IMR-90 (cell line): Measurements from ENCODE around the gene ANKLE2. TPM values are rescaled to one million over a fixed set of nuclear protein-coding genes. Genes with fewer than 3 reads are reported as not detected.
"Not testable (repeated sequence)": the region's sequence is repeated elsewhere in the genome, so short reads cannot be mapped to it uniquely, and the experiment has no call there.

ENCODE experiments used
- ATAC-seq: fragments of 200-7000 bp; cut with Tn5 transposase; 2 replicates; pipeline ENCODE4 v1.9.1; 2020; ENCODE audit warnings: low read depth, mild to moderate bottlenecking, moderate library complexity
- BruUV-seq: library from RNA; stranded (reverse); fragments of 400-500 nt; replicated peaks from 2 replicates; lab custom pipeline; 2021; lab: Mats Ljungman, UMichigan
- CTCF ChIA-PET: fragments of 300-600 bp; formaldehyde crosslinking; extraction: SDS; loops from one replicate; lab custom pipeline; 2021; ENCODE audit warnings: antibody characterized with exemption; lab: Yijun Ruan, JAX
- POLR2A ChIA-PET: fragments of 300-600 bp; sonication (Branson Sonifier 250); formaldehyde crosslinking; loops from one replicate; lab custom pipeline; 2022; ENCODE audit warnings: antibody characterized with exemption; ENCODE audit not compliant: unreplicated experiment; lab: Charles Lee
- DNase-seq: peaks from one replicate; pipeline ENCODE4 v3.0.0; 2013
- H2AFZ ChIP-seq: replicated peaks from 2 replicates; pipeline ENCODE3; 2013; ENCODE audit warnings: low read length, mild to moderate bottlenecking; ENCODE audit not compliant: poor library complexity
- H2AK5ac ChIP-seq: 2 replicates; pipeline ENCODE4 v1.6.1; 2013; ENCODE audit warnings: low read depth, low read length, inconsistent platforms
- H2AK9ac ChIP-seq: replicated peaks from 2 replicates; pipeline ENCODE3; 2013; ENCODE audit warnings: mild to moderate bottlenecking, low read depth, low read length, moderate library complexity; ENCODE audit not compliant: poor library complexity
- H2BK120ac ChIP-seq: 2 replicates; pipeline ENCODE4 v1.6.1; 2013; ENCODE audit warnings: low read depth, low read length, inconsistent platforms
- H2BK15ac ChIP-seq: 3 replicates; pipeline ENCODE4 v1.6.1; 2013; ENCODE audit warnings: low read depth, low read length, inconsistent platforms
- H2BK20ac ChIP-seq: 2 replicates; pipeline ENCODE4 v1.6.1; 2013; ENCODE audit warnings: low read depth, mild to moderate bottlenecking, inconsistent platforms, low read length, moderate library complexity
- H2BK5ac ChIP-seq: 2 replicates; pipeline ENCODE4 v1.6.1; 2013; ENCODE audit warnings: mild to moderate bottlenecking, low read depth, low read length, inconsistent platforms; ENCODE audit not compliant: poor library complexity, severe bottlenecking
- H3K14ac ChIP-seq: replicated peaks from 2 replicates; pipeline ENCODE4 v1.6.1; 2013; ENCODE audit warnings: low read depth, low read length, inconsistent platforms
- H3K18ac ChIP-seq: 2 replicates; pipeline ENCODE4 v1.6.1; 2013; ENCODE audit warnings: low read depth, low read length, control low read depth
- H3K23ac ChIP-seq: 2 replicates; pipeline ENCODE4 v1.6.1; 2013; ENCODE audit warnings: low read depth, low read length, inconsistent platforms
- H3K27ac ChIP-seq: 2 replicates; pipeline ENCODE4 v1.5.1; 2013; ENCODE audit warnings: mild to moderate bottlenecking, control low read depth, low read length; ENCODE audit not compliant: insufficient read depth
- H3K27me3 ChIP-seq: 2 replicates; pipeline ENCODE4 v1.6.1; 2013; ENCODE audit warnings: low read length; ENCODE audit not compliant: control insufficient read depth, insufficient read depth
- H3K36me3 ChIP-seq: 2 replicates; pipeline ENCODE4 v1.6.1; 2013; ENCODE audit warnings: low read length, mixed read lengths; ENCODE audit not compliant: control insufficient read depth, insufficient read depth
- H3K4ac ChIP-seq: 2 replicates; pipeline ENCODE4 v1.6.1; 2013; ENCODE audit warnings: low read depth, low read length, inconsistent platforms
- H3K4me1 ChIP-seq: 2 replicates; pipeline ENCODE4 v1.6.1; 2013; ENCODE audit warnings: low read length, mixed read lengths; ENCODE audit not compliant: control insufficient read depth, insufficient read depth
- H3K4me2 ChIP-seq: 2 replicates; pipeline ENCODE4 v1.6.1; 2013; ENCODE audit warnings: low read depth, mild to moderate bottlenecking, control low read depth, low read length, moderate library complexity
- H3K4me3 ChIP-seq: 2 replicates; pipeline ENCODE4 v1.5.1; 2013; ENCODE audit warnings: low read depth, mild to moderate bottlenecking, control low read depth, low read length, moderate library complexity; ENCODE audit not compliant: insufficient read depth
- H3K56ac ChIP-seq: 2 replicates; pipeline ENCODE4 v1.6.1; 2013; ENCODE audit warnings: low read length, inconsistent platforms; ENCODE audit not compliant: insufficient read depth; ENCODE audit errors: extremely low read depth
- H3K79me1 ChIP-seq, 2 experiments: 2 replicates each; pipeline ENCODE4 v1.6.1; 2013; ENCODE audit warnings: low read length in 2 of 2, inconsistent platforms in 1 of 2, low read depth in 1 of 2
- H3K9ac ChIP-seq: 2 replicates; pipeline ENCODE4 v1.6.1; 2013; ENCODE audit warnings: low read depth, low read length, control low read depth
- H3K9me1 ChIP-seq: 2 replicates; pipeline ENCODE4 v1.6.1; 2013; ENCODE audit warnings: low read length, inconsistent platforms; ENCODE audit not compliant: insufficient read depth
- H3K9me3 ChIP-seq: 2 replicates; pipeline ENCODE4 v1.6.1; 2013; ENCODE audit warnings: low read length; ENCODE audit not compliant: control insufficient read depth, insufficient read depth
- H4K20me1 ChIP-seq: 2 replicates; pipeline ENCODE4 v1.6.1; 2013; ENCODE audit warnings: low read length, inconsistent platforms; ENCODE audit not compliant: insufficient read depth
- H4K5ac ChIP-seq: 2 replicates; pipeline ENCODE4 v1.6.1; 2013; ENCODE audit warnings: mild to moderate bottlenecking, low read depth, low read length, control low read depth
- H4K8ac ChIP-seq, 2 experiments: 2 replicates each; pipeline ENCODE4 v1.6.1; 2013; ENCODE audit warnings: low read depth in 2 of 2, low read length in 2 of 2, control low read depth in 1 of 2, inconsistent platforms in 1 of 2
- H4K91ac ChIP-seq: 2 replicates; pipeline ENCODE4 v1.6.1; 2013; ENCODE audit warnings: low read depth, low read length, inconsistent platforms; ENCODE audit not compliant: insufficient read depth
- WGBS, 2 experiments: methylation state at CpG; one replicate each; pipeline versions ENCODE4 v1.1.5 to v1.1.7; 2013; ENCODE audit warnings: missing lambda C conversion rate in 2 of 2; ENCODE audit not compliant: insufficient read length in 1 of 2; ENCODE audit errors: extremely low coverage in 2 of 2; 5-methylcytosine and 5-hydroxymethylcytosine counted together
- dilution Hi-C: fragments of 300-500 bp; cut with HindIII; formaldehyde crosslinking; loops from one replicate; pipeline ENCODE4 v1.14.3; 2018; ENCODE audit warnings: low sequenced_read_pairs; ENCODE audit not compliant: unreplicated experiment
- in situ Hi-C: fragments of 300-500 bp; cut with MboI; formaldehyde crosslinking; loops from 3 replicates; pipeline ENCODE4 v1.14.3; 2019; ENCODE audit warnings: low sequenced_read_pairs, inconsistent platforms, mixed read lengths
- intact Hi-C: fragments of 100-400 bp; cut with micrococcal nuclease; formaldehyde crosslinking; loops from 2 replicates; pipeline ENCODE4 v1.10.0; 2022
- polyA plus RNA-seq, 3 experiments: library from polyadenylated mRNA; depleted of rRNA; stranded (reverse); fragments of >200 nt; gene quantifications; 2 replicates each; pipeline ENCODE4 v1.2.3, GENCODE V29; 2012; ENCODE audit warnings: low replicate concordance in 1 of 3
- total RNA-seq: library from RNA; depleted of rRNA; stranded (reverse); fragments of >200 nt; gene quantifications from 2 replicates; pipeline ENCODE4 v1.2.3, GENCODE V29; 2012
- TF ChIP-seq, protein P1 (sequence below): conservative IDR thresholded peaks from 2 replicates; pipeline ENCODE4 v1.5.1; 2012; ENCODE audit warnings: mild to moderate bottlenecking, low read depth, low read length, improper control_type of control experiment

Gene ANKLE2
- total and polyA plus RNA-seq, 2 of the 4 experiments (the other 2 are of a cell fraction) = 63.4 to 82.4 TPM

DNA sequence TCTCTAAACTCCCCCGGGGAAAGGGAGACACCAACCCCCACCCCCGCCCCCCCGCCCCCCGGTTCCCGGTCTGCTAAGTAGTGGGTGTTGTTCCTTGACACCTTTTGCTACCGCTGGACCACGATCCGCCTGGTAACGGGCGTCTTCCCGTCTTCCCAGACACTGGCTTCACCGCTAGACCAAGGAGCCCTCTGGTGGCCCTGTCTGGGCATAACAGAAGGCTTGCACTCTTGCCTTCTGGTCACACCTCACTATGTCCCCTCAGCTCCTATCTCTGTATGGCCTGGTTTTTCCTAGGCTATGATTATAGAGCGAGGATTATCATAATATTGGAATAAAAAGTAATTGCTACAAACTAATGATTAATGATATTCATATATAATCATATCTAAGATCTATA is 47.8 kb upstream of the ANKLE2 start:
- H3K27me3 ChIP-seq, H2BK5ac ChIP-seq, H4K91ac ChIP-seq, H4K8ac ChIP-seq, H3K9me3 ChIP-seq, H3K9ac ChIP-seq, H4K5ac ChIP-seq, CTCF ChIA-PET, H3K14ac ChIP-seq, H3K4ac ChIP-seq, ATAC-seq, dilution Hi-C loops, BruUV-seq, H3K4me2 ChIP-seq, intact Hi-C loops, H3K4me1 ChIP-seq, DNase-seq, H3K18ac ChIP-seq, H3K4me3 ChIP-seq, H3K23ac ChIP-seq, POLR2A ChIA-PET, H2BK20ac ChIP-seq, H2BK120ac ChIP-seq, H2BK15ac ChIP-seq, H3K27ac ChIP-seq, H2AK9ac ChIP-seq, H2AK5ac ChIP-seq, H3K56ac ChIP-seq, in situ Hi-C loops, H2AFZ ChIP-seq: not testable (repeated sequence)
- Histone ChIP-seq H3K36me3 (peaks cover 71% of the 10 kb centered on the region), H4K20me1 (peaks cover 91% of the 10 kb centered on the region), H3K79me1 (peaks cover 13 to 68% of the 10 kb centered on the region in 2 experiments), H3K9me1 (peaks cover 18% of the 10 kb centered on the region)
- WGBS, 2 experiments = no CpG with 5 or more reads among the region's 13 CpGs
- TF ChIP-seq, protein P1, sequence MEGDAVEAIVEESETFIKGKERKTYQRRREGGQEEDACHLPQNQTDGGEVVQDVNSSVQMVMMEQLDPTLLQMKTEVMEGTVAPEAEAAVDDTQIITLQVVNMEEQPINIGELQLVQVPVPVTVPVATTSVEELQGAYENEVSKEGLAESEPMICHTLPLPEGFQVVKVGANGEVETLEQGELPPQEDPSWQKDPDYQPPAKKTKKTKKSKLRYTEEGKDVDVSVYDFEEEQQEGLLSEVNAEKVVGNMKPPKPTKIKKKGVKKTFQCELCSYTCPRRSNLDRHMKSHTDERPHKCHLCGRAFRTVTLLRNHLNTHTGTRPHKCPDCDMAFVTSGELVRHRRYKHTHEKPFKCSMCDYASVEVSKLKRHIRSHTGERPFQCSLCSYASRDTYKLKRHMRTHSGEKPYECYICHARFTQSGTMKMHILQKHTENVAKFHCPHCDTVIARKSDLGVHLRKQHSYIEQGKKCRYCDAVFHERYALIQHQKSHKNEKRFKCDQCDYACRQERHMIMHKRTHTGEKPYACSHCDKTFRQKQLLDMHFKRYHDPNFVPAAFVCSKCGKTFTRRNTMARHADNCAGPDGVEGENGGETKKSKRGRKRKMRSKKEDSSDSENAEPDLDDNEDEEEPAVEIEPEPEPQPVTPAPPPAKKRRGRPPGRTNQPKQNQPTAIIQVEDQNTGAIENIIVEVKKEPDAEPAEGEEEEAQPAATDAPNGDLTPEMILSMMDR = peak; percentile 24; the same call in 1 of the 2 replicates
